Kidney (tissue), 14 donors: ENCODE results near the gene DEFB114. TPM values are rescaled to one million over a fixed set of nuclear protein-coding genes. Genes with fewer than 3 reads are reported as not detected.
A peak's percentile ranks its signal among the peaks of the same experiment; 100 is the strongest.

ENCODE experiments used
- DNase-seq, 5 donors: peaks; one replicate each; pipeline ENCODE4 v3.0.0-alpha.2; 2013 to 2020
- FAIRE-seq: peaks from 2 replicates; lab custom pipeline; 2012; peaks lifted over from hg19 to GRCh38; lab: Jason Lieb, UNC
- H3K27ac ChIP-seq, 2 donors: one replicate each; pipeline ENCODE4 v1.7.0; 2013; ENCODE audit warnings: low read depth in 2 of 2, low read length in 2 of 2, inconsistent platforms in 1 of 2
- H3K27me3 ChIP-seq: one replicate; pipeline ENCODE4 v1.7.1; 2013; ENCODE audit warnings: low read length, inconsistent platforms; ENCODE audit not compliant: control insufficient read depth, insufficient read depth
- H3K36me3 ChIP-seq, 3 donors: one replicate each; pipeline versions ENCODE4 v1.7.0 to v1.7.1; 2013; ENCODE audit warnings: low read length in 3 of 3, control low read depth in 1 of 3, inconsistent platforms in 1 of 3; ENCODE audit not compliant: insufficient read depth in 3 of 3, control insufficient read depth in 2 of 3
- H3K4me1 ChIP-seq, 3 donors: one replicate each; pipeline versions ENCODE4 v1.7.0 to v1.7.1; 2013; ENCODE audit warnings: low read length in 3 of 3, inconsistent platforms in 1 of 3, low read depth in 1 of 3; ENCODE audit not compliant: control insufficient read depth in 2 of 3, insufficient read depth in 2 of 3
- H3K4me3 ChIP-seq, 3 donors: one replicate each; pipeline versions ENCODE4 v1.7.0 to v1.8.1; 2013; ENCODE audit warnings: low read length in 3 of 3, control low read depth in 1 of 3, inconsistent platforms in 1 of 3
- H3K9ac ChIP-seq, 3 donors: one replicate each; pipeline versions ENCODE4 v1.7.0 to v1.7.1; 2013; ENCODE audit warnings: low read length in 3 of 3, control low read depth in 1 of 3, inconsistent platforms in 1 of 3
- H3K9me3 ChIP-seq, 3 donors: one replicate each; pipeline versions ENCODE4 v1.7.0 to v1.7.1; 2013; ENCODE audit warnings: low read length in 3 of 3, control low read depth in 1 of 3, inconsistent platforms in 1 of 3; ENCODE audit not compliant: control insufficient read depth in 2 of 3, insufficient read depth in 1 of 3
- intact Hi-C: fragments of 100-400 bp; cut with DNase I; formaldehyde crosslinking; loops from one replicate; pipeline ENCODE4 v1.11.1; 2022
- polyA plus RNA-seq: library from polyadenylated mRNA; stranded (reverse); fragments of 350-450 nt; fragmentation: Illumina TruSeq; extraction: RNeasy Lipid Tissue Mini Kit (QIAGEN cat#74804); gene quantifications from one replicate; pipeline ENCODE4 v1.2.3, GENCODE V29; 2014; ENCODE audit warnings: low read depth, low replicate concordance; ENCODE audit not compliant: insufficient read depth
- total RNA-seq: library from RNA; stranded (reverse); fragmentation: NEBNext Ultra II Directional; extraction: Animal tissue kit (Norgen Biotek cat#: 25700); gene quantifications from one replicate; pipeline ENCODE4 v1.2.1, GENCODE V29; 2021
- TF ChIP-seq, protein P1 (sequence below): IDR thresholded peaks from 3 replicates; pipeline ENCODE4 v1.5.1; 2012; ENCODE audit warnings: mild to moderate bottlenecking, moderate library complexity, borderline replicate concordance; ENCODE audit not compliant: insufficient read depth; ENCODE audit errors: extremely low read depth
- donor health status: control.
- donor health status: control.
- donor health status: control.
- donor health status: control.
- donor health status: control.
- donor health status: DM: yes; HTN: yes; CAD: no.
- donor health status: Normal renal cell carcinoma (clear cell type).

DEFB114 gene
- total and polyA plus RNA-seq, 2 donors from 2014 or later: not detected

DNA sequence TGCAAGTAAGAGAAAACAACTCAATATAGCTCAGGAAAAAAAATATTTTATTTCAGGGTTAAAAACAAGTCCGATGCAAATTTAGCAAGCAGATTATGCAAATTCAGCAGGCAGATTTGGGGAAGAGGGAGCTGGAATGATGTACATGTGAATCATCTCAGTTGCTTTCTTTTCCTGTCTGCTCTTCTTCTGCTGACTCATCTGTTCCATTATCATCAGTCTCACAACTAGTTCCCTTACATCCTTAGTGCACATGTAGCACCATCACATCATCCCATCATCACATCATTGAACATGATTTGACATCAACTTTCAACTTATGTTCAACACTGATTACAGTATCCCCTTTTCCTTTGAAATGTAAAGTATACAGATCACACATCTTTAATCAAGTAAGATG is 16.9 kb upstream of the DEFB114 start:
- no peak for FAIRE-seq
- intact Hi-C loops: no loop called here
- DNase-seq: no peak
- H3K27ac ChIP-seq: no peak overlapping the region
- H3K36me3 ChIP-seq: no peaks in the 10 kb centered on the region
- TF ChIP-seq, protein P1, sequence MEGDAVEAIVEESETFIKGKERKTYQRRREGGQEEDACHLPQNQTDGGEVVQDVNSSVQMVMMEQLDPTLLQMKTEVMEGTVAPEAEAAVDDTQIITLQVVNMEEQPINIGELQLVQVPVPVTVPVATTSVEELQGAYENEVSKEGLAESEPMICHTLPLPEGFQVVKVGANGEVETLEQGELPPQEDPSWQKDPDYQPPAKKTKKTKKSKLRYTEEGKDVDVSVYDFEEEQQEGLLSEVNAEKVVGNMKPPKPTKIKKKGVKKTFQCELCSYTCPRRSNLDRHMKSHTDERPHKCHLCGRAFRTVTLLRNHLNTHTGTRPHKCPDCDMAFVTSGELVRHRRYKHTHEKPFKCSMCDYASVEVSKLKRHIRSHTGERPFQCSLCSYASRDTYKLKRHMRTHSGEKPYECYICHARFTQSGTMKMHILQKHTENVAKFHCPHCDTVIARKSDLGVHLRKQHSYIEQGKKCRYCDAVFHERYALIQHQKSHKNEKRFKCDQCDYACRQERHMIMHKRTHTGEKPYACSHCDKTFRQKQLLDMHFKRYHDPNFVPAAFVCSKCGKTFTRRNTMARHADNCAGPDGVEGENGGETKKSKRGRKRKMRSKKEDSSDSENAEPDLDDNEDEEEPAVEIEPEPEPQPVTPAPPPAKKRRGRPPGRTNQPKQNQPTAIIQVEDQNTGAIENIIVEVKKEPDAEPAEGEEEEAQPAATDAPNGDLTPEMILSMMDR: no peak
- H3K4me3 ChIP-seq: no peak overlapping the region
- no peaks in the 10 kb centered on the region for H3K4me1 ChIP-seq
- no peak overlapping the region for H3K9ac ChIP-seq
- H3K27me3 ChIP-seq: no peaks in the 10 kb centered on the region
- no peaks in the 10 kb centered on the region for H3K9me3 ChIP-seq

- FAIRE-seq (no peak), DNase-seq (no peak)
- no peaks in the 10 kb centered on the region for H3K4me1 ChIP-seq
- H3K27ac ChIP-seq: no peak overlapping the region
- no peaks in the 10 kb centered on the region for H3K27me3 ChIP-seq
- H3K36me3 ChIP-seq: no peaks in the 10 kb centered on the region
- no peak overlapping the region for H3K4me3 ChIP-seq
- TF ChIP-seq, protein P1: no peak
- no peaks in the 10 kb centered on the region for H3K9me3 ChIP-seq
- intact Hi-C loops: no loop called here
- no peak overlapping the region for H3K9ac ChIP-seq
Measured at GRCh38 chr6:49979584-49979983, 15.6 kb upstream of the DEFB114 start.

DNA sequence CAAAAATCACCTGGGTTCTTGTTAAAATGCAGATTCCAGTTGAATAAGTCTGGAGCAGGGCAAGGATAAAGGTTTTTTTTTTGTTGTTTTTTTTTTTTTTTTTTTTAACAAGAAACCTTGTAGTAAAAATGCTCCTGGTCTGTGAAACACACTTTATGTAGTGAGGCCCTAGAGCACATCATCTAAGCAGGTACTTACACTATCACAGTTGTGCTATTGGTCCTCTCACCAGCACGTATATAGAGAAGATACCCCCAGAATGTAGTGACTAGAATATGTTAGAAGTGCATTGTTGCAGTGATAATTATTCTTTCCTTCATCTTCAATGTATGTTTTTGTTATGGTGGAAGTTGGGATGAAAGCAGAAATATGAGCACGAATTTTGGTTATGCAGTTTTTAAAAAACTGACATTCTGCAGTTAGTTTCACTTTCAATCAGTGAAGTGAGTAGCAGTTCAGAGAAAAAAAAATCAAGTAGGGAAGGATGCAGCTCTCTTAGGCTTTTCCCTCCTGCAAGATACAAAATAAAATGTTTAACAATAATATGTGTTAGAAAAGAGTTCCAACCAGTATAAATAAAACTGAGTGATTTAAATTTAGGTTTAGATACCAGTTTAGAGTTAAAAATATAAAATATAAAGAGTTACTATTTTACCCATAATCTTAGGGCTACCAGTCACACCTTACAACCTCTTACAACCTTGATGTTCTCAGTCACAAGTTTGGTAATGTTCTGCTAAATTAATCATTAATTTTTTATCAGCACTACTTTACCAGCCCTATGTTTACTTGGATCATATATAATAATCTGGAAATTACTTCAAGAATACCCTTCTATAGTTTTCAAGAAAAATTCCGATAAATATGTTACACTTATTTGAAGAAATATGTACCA is 14.6 kb upstream of the DEFB114 start:
- H3K27ac ChIP-seq: no peak overlapping the region
- no peak overlapping the region for H3K9ac ChIP-seq
- DNase-seq: peak in 1 of 5 donors; percentile 1
- FAIRE-seq: no peak
- H3K36me3 ChIP-seq: no peaks in the 10 kb centered on the region
- intact Hi-C loops: no loop called here
- no peaks in the 10 kb centered on the region for H3K9me3 ChIP-seq
- H3K4me3 ChIP-seq: peak overlapping the region in 1 of 3 donors; percentile 32
- no peaks in the 10 kb centered on the region for H3K27me3 ChIP-seq
- TF ChIP-seq, protein P1: no peak
- H3K4me1 ChIP-seq: no peaks in the 10 kb centered on the region
